GM21529 (cell line): Measurements from ENCODE around the gene HTT.

ENCODE experiments used
- ATAC-seq: cut with Tn5 transposase; IDR thresholded peaks from one replicate; pipeline ENCODE4 v1.9.1; 2021; ENCODE audit not compliant: unreplicated experiment

HTT gene

DNA sequence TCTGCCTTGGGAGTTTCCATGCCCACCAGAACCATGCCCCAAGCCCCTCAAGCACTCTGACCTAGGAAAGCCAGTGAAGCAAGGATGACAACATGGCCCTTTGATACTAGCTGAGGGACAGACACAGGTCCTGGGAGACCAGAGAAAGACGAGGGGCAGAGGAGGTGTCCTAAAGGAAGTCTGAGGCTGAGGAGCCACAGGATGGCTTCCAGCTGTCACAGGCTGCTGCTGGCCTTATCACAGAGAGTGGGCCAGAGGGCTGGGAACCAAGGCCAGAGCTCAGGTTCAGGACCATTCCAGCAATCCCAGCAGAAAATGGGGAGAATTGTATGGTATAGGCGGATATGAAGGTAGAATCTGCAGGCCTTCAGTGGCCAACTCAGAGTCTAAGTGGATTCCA is 142.8 kb downstream of the HTT start:
- no peak for ATAC-seq

- no peak for ATAC-seq
These were observed 143.3 kb downstream of the HTT start for GRCh38 chr4:3217771-3218170.

- ATAC-seq: no peak
These were observed 144.6 kb downstream of the HTT start for GRCh38 chr4:3218824-3219760.

GRCh38 chr4:3219761-3220475 is 145.4 kb downstream of the HTT start:
- ATAC-seq: no peak

DNA sequence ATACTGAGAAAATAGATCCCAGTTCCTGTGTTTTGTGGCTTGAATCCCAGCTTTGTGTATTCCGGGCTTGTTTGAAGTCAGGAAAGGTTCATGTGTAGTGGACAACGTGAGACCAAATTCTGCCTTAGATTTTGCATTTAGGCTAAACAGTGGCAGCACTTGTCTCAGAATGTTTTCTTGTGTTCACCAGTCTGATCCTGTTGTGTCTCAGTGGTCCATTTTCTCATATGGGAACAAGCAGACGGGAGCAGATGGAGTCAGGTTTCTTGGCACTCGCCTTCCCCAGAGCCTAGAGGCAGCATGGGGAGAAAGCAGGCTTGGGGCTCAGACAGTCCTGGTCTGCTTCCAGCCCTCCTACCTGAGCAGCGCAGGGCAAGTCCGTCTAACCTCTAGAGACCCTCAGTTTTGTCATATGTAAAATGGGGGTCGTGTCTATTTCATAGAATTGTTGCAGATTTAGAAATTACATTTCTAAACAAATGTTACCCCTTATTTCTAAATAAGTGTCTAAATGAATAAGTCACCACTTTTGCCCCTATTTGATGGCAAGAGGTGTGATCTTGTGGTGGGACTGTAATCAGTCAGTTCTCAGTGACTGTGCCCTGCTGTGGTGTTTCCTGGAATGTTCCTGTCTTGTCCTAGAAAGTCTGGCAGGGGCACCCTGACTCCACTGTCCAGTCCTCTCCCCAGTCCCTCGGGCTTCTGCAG is 146.1 kb downstream of the HTT start:
- ATAC-seq: no peak

DNA sequence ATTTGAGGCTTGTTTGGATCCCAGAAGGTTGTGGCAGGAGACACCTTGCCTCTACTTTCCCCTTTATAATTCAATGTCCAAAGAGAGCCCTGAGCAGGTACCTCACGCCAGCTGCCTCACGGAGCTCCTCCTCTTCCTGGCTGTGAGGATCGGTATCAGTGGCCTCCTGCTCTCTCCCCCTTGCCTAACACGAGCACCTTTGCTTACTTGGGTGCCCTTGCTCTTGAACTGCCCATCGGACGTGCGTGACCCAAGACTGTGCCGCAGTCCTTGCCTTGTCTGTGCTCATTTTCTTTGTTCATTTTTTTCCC is 146.7 kb downstream of the HTT start:
- ATAC-seq: no peak

DNA sequence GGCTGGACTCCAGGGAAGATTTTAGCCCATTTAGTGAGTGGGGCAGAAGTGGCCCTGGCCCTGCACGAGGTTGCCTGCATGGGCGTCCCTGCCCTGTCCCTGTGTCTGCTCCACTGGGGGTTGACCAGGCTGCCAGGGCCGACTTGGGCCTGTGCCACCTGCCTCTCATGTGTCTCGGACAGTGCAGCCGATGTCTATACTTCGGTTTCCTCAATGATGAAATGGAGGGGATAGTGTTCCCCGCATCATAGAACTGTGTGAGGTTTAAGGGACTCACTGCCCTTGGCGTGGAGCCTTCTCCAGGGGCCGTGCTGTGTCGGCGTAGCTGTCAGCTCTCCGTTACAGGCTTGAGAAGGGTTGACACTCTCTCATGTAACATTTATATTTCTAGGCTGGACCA is 147.5 kb downstream of the HTT start:
- ATAC-seq: no peak

GRCh38 chr4:3223346-3223745 is 148.9 kb downstream of the HTT start:
- no peak for ATAC-seq

DNA sequence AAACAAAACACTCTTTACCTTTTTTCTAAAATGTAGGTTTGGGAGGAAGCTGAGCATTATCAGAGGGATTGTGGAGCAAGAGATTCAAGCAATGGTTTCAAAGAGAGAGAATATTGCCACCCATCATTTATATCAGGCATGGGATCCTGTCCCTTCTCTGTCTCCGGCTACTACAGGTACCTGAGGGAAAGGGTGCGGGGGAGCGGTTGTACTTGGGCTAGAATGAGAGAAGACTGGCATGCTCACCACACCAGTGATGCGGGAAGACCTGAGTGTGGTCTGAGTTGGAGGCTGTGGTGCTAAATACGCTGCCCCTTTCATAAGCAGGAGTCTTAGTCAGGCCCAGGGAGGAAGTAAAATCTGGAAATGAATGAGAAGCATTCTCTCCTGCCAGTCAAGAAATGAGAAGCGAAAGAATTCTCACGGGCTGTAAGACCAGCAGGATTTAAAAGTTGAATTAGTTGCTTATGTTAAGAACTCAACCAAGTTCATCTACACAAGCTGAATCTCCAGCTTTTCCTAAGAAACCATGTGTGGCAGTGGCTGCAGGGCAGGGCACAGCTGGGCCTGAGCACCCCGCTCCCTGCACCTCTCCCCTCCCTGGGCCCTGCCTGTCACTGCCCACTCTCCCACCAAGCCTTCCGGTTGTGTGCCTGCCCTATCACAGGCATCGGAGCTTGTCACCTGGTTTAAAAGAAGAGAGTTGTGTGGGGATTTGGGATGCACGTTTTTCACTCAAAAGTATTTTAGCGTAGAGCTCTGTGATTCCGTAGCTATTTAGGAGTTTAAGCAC is 149.7 kb downstream of the HTT start:
- ATAC-seq: no peak

GRCh38 chr4:3225071-3225850 is 150.8 kb downstream of the HTT start:
- no peak for ATAC-seq

DNA sequence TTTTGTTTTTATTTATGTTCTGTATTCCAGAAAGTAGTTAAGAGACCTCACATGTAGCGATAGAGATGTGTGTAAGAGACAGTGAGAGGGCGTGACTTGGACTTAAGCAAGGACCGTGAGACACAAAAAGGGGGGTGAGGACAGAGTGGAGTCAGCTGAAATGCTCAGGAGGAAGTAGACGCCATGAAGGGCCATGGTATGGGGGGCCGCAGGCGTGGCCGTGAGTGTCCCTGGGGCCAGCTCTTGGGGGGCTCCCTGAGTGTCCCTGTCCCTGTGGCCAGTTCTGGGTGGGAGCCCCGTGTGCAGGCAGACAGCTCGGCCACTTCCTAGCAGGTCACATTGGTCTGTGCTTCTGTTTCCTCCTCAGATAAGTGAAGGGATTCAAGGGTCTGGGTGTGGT is 151.5 kb downstream of the HTT start:
- ATAC-seq: no peak

DNA sequence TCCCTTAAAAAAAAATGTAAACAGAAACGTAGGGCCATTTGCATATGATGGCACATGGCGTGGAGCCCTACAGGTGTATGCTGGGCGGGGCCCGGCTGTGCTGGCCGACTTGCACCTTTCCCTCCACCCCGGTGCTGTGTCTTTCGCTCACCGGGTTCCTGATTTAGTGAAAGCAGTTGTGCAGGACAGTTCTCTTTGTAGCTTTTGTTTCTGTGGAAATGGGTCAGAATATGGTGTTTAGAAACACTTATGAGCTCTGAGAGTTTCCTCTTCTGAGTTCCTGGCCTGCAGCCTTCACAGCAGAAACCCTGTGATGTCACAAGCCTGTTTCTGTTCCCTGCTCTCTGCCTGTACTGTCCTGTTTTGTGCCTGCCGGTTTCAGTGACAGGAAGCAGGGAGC is 152.0 kb downstream of the HTT start:
- no peak for ATAC-seq

- no peak for ATAC-seq
These were observed 152.5 kb downstream of the HTT start for GRCh38 chr4:3226944-3227343.

GRCh38 chr4:3227878-3228675 is 153.6 kb downstream of the HTT start:
- ATAC-seq: no peak

DNA sequence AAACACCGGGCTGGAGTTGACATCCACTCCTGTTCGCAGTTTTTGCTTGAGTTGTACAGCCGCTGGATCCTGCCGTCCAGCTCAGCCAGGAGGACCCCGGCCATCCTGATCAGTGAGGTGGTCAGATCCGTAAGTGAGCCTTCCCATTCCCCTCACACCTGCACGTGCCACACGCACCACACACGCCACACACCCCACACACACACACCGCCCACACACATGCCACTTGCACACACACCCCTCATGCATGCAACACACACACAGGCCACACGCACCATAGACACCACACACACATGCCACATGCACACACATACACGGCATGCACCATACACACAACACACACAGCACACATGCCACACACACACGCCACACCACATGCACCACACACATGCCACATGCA is 154.4 kb downstream of the HTT start:
- no peak for ATAC-seq

DNA sequence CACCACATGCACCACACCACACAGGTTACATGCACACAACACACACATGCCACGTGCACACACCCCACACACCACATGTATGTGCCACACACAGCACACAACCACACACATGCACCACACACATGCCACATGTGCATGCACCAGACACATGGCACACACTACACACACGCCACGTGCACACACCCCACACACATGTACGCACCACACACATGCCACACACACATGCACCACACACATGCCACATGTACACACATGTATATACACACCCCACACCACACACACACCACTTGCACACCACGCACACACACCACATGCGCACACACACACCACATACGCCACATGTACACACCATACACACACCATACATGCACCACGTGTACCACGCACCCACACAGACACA is 154.8 kb downstream of the HTT start:
- ATAC-seq: no peak

GRCh38 chr4:3229964-3230363 is 155.5 kb downstream of the HTT start:
- no peak for ATAC-seq

DNA sequence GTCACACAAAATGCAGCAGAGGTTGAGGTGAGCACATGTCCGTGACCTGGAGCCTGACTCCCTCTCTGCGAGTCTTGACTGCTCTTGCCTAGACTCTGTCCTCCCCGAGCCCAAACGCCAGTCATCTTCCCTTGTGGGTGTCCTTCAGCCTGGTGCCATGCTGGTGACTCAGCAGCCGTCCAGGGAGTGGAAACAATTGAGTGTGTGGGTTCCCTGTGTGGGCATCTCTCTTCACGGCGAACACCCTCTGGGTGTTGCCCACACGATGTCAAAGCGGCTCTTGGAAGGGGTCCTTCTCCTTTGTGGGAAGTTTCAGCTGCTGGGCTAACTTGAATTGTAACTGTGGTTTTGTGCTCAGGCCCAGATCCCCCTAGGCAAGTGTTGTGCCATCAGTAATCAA is 157.0 kb downstream of the HTT start:
- no peak for ATAC-seq

GRCh38 chr4:3232001-3232400 is 157.5 kb downstream of the HTT start:
- no peak for ATAC-seq

DNA sequence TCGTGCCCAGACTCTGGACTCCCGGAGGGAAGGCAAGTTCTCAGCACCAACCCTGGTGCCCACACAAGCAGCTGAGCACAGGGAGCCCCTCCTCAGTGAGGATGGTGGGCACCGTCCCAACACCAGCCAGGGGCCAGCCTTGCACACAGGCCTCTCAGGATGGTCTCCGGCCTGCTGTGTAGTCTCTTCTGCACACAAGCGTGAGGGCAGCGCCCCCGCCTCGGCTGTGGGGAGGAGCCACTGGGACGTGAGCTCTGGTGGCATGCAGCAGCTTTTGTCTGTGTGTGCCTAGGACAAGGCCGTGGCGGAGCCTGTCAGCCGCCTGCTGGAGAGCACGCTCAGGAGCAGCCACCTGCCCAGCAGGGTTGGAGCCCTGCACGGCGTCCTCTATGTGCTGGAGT is 158.4 kb downstream of the HTT start:
- no peak for ATAC-seq
